Loucy (cell line): ENCODE measurements around the gene UBE2O.

Experiments
- H2AFZ ChIP-seq: fragments of 200-600 bp; sonication (generic); 2 replicates; pipeline ENCODE4 v1.6.0; 2016; ENCODE audit warnings: antibody characterized with exemption, mild to moderate bottlenecking, low read length, moderate library complexity
- H3F3A ChIP-seq: fragments of 200-600 bp; 2 replicates; pipeline ENCODE4 v1.6.0; 2016; ENCODE audit warnings: antibody characterized with exemption, low read depth, mild to moderate bottlenecking
- H3K27me3 ChIP-seq: fragments of 200-600 bp; sonication (generic); 2 replicates; pipeline ENCODE4 v1.6.1; 2014; ENCODE audit warnings: low read length, mild to moderate bottlenecking; ENCODE audit not compliant: insufficient read depth, poor library complexity, severe bottlenecking
- H3K36me3 ChIP-seq: fragments of 200-600 bp; sonication (generic); 2 replicates; pipeline ENCODE4 v1.6.1; 2016; ENCODE audit warnings: low read length; ENCODE audit not compliant: insufficient read depth
- H3K4me1 ChIP-seq: fragments of 200-600 bp; sonication (generic); 2 replicates; pipeline ENCODE4 v1.5.1; 2014; ENCODE audit warnings: low read length, mild to moderate bottlenecking; ENCODE audit not compliant: insufficient read depth, poor library complexity, severe bottlenecking
- H3K4me2 ChIP-seq: fragments of 200-600 bp; sonication (generic); 2 replicates; pipeline ENCODE4 v1.6.0; 2014; ENCODE audit warnings: antibody characterized with exemption, low read length, low read depth, mild to moderate bottlenecking; ENCODE audit not compliant: poor library complexity, severe bottlenecking
- H3K4me3 ChIP-seq: fragments of 200-600 bp; sonication (generic); 2 replicates; pipeline ENCODE4 v1.5.1; 2014; ENCODE audit warnings: low read length, mild to moderate bottlenecking, mixed read lengths; ENCODE audit not compliant: poor library complexity, severe bottlenecking
- H3K79me2 ChIP-seq: fragments of 200-600 bp; sonication (generic); 2 replicates; pipeline ENCODE4 v1.6.1; 2014; ENCODE audit warnings: low read length; ENCODE audit not compliant: insufficient read depth
- H3K9ac ChIP-seq: fragments of 200-600 bp; sonication (generic); 2 replicates; pipeline ENCODE4 v1.6.0; 2014; ENCODE audit warnings: mild to moderate bottlenecking, low read depth, low read length, moderate library complexity; ENCODE audit not compliant: poor library complexity, severe bottlenecking
- H3K9me2 ChIP-seq: fragments of 200-600 bp; sonication (generic); replicated peaks from 2 replicates; pipeline ENCODE4 v1.6.1; 2016; ENCODE audit warnings: low read depth, low read length, mixed read lengths
- H3K9me3 ChIP-seq: fragments of 200-600 bp; sonication (generic); 2 replicates; pipeline ENCODE4 v1.6.1; 2014; ENCODE audit warnings: mild to moderate bottlenecking, antibody characterized with exemption, low read length, low read depth; ENCODE audit not compliant: insufficient read depth
- H4K20me1 ChIP-seq: fragments of 200-600 bp; sonication (generic); 2 replicates; pipeline ENCODE4 v1.6.0; 2014; ENCODE audit warnings: antibody characterized with exemption, low read length, mild to moderate bottlenecking; ENCODE audit not compliant: insufficient read depth, poor library complexity, severe bottlenecking
- CTCF ChIP-seq: fragments of 200-600 bp; sonication (generic); conservative IDR thresholded peaks from 2 replicates; pipeline ENCODE4 v1.5.1; 2014; ENCODE audit warnings: mild to moderate bottlenecking, antibody characterized with exemption, low read length
- EZH2phosphoT487 ChIP-seq: fragments of 200-600 bp; IDR thresholded peaks from 2 replicates; pipeline ENCODE4 v1.6.1; 2018; ENCODE audit warnings: antibody characterized with exemption, mild to moderate bottlenecking, moderate library complexity, borderline replicate concordance

Gene UBE2O

GRCh38 chr17:76359375-76359774 lies 93.6 kb downstream of the UBE2O start:
- Histone ChIP-seq H3K4me3 (no peak overlapping the region), H3K27me3 (no peaks in the 10 kb centered on the region), H3K79me2 (no peaks in the 10 kb centered on the region), H3K9ac (no peak overlapping the region), H3K9me3 (no peaks in the 10 kb centered on the region), H4K20me1 (no peaks in the 10 kb centered on the region), H3K4me2 (no peak overlapping the region), H3K36me3 (no peaks in the 10 kb centered on the region), H3K9me2 (no peaks in the 10 kb centered on the region), H2AFZ (no peak overlapping the region), H3F3A (no peaks in the 10 kb centered on the region), H3K4me1 (peaks cover 6% of the 10 kb centered on the region)
- TF ChIP-seq EZH2phosphoT487 (no peak), CTCF (no peak)

GRCh38 chr17:76357597-76358158 lies 95.3 kb downstream of the UBE2O start:
- no peaks in the 10 kb centered on the region for H3K36me3 ChIP-seq
- peaks cover 7% of the 10 kb centered on the region for H3K79me2 ChIP-seq
- peak overlapping the region; percentile 10; the same call in 1 of the 2 replicates for H2AFZ ChIP-seq
- no peak overlapping the region for H3K4me2 ChIP-seq
- no peaks in the 10 kb centered on the region for H3K9me3 ChIP-seq
- no peak for TF ChIP-seq CTCF
- no peak for TF ChIP-seq EZH2phosphoT487
- H3K4me3 ChIP-seq = no peak overlapping the region
- H3K4me1 ChIP-seq = peaks cover 6% of the 10 kb centered on the region
- H3K9ac ChIP-seq = no peak overlapping the region
- peaks cover 3% of the 10 kb centered on the region for H4K20me1 ChIP-seq
- H3K9me2 ChIP-seq = no peaks in the 10 kb centered on the region
- H3K27me3 ChIP-seq = no peaks in the 10 kb centered on the region
- H3F3A ChIP-seq = no peaks in the 10 kb centered on the region

GRCh38 chr17:76356803-76357456 lies 96.0 kb downstream of the UBE2O start:
- no peak overlapping the region for H3K4me2 ChIP-seq
- H3K9me2 ChIP-seq = no peaks in the 10 kb centered on the region
- no peaks in the 10 kb centered on the region for H3F3A ChIP-seq
- H3K4me3 ChIP-seq = no peak overlapping the region
- TF ChIP-seq CTCF = no peak
- TF ChIP-seq EZH2phosphoT487 = no peak
- H3K27me3 ChIP-seq = no peaks in the 10 kb centered on the region
- H3K36me3 ChIP-seq = no peaks in the 10 kb centered on the region
- H3K79me2 ChIP-seq = peaks cover 15% of the 10 kb centered on the region
- H3K4me1 ChIP-seq = peaks cover 10% of the 10 kb centered on the region
- no peak overlapping the region for H2AFZ ChIP-seq
- H3K9me3 ChIP-seq = no peaks in the 10 kb centered on the region
- H3K9ac ChIP-seq = no peak overlapping the region
- H4K20me1 ChIP-seq = peaks cover 6% of the 10 kb centered on the region
